Neural progenitor cell (in vitro differentiated cells): ENCODE data around the gene FOLH1.
"Not testable (repeated sequence)": the region's sequence is repeated elsewhere in the genome, so short reads cannot be mapped to it uniquely, and the experiment has no call there.

Experiments
- CTCF ChIP-seq: fragments of 200-600 bp; sonication (generic); IDR thresholded peaks from 2 replicates; pipeline ENCODE4 v1.5.1; 2017; ENCODE audit warnings: antibody characterized with exemption, mild to moderate bottlenecking
- EZH2 ChIP-seq: fragments of 200-600 bp; sonication (generic); IDR thresholded peaks from 2 replicates; pipeline ENCODE4 v1.6.1; 2017; ENCODE audit warnings: antibody characterized with exemption, mild to moderate bottlenecking, moderate library complexity

GRCh38 chr11:49169579-49169978 lies 38.8 kb downstream of the FOLH1 start:
- not testable (repeated sequence) for TF ChIP-seq CTCF, EZH2
